ENCODE measurements around the gene GPSM1.

The GPSM1 gene

DNA sequence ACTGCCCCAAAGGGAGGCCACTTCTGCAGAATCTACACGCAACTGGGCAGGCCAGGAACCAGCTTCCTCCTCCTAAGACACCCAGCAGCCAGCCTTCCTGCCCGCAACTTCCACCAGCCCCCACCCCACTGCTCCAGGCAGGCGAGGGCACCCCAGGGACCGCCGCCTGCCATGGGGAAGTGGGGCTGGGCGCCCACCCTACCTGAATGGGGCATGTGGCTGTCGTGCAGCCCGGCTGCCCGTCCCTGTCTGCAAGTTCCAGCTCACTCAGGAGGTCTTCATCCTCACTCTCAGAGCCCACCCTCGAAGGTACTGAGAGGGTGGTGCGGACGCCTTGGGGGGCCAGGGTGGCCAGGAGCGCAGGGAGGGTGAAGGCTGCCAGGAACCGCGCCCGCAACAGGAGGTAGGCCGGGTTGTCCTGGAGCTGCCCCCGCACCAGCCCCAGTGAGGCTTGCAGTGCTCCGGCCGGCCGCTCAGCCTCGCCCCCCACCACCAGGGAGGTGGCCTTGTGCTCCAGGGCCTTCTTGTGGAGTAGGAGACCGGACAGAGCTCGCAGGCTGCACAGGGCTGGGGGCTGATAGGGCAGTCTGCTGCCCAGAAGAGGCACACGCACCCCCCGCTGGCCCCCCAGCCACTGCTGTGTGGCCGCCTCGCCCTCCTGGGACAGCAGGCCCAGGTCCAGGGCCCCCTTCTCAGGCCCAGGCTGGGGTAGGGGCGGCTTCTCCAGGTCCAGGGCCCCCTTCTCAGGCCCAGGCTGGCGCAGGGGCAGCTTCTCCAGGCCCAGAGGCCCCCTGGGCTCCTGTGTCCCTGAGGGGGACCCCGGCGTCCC lies 50.2 kb downstream of the GPSM1 start:
- Histone ChIP-seq H3K9ac (ENCODE audit: low read depth, low read length) (no peak overlapping the region), H3K9me3 (ENCODE audit: insufficient read depth, low read depth, low read length) (no peaks in the 10 kb centered on the region), H3K27ac (ENCODE audit: low read depth, low read length) (no peak overlapping the region), H3K4me3 (ENCODE audit: low read length) (no peak overlapping the region), H3K36me3 (ENCODE audit: insufficient read depth, low read length) (peaks cover 56% of the 10 kb centered on the region), H3K4me1 (ENCODE audit: insufficient read depth, low read length) (no peaks in the 10 kb centered on the region), H3K27me3 (ENCODE audit: insufficient read depth, low read length) (no peaks in the 10 kb centered on the region)
- WGBS: 95% methylated on average over 32 of the region's 32 CpGs

DNA sequence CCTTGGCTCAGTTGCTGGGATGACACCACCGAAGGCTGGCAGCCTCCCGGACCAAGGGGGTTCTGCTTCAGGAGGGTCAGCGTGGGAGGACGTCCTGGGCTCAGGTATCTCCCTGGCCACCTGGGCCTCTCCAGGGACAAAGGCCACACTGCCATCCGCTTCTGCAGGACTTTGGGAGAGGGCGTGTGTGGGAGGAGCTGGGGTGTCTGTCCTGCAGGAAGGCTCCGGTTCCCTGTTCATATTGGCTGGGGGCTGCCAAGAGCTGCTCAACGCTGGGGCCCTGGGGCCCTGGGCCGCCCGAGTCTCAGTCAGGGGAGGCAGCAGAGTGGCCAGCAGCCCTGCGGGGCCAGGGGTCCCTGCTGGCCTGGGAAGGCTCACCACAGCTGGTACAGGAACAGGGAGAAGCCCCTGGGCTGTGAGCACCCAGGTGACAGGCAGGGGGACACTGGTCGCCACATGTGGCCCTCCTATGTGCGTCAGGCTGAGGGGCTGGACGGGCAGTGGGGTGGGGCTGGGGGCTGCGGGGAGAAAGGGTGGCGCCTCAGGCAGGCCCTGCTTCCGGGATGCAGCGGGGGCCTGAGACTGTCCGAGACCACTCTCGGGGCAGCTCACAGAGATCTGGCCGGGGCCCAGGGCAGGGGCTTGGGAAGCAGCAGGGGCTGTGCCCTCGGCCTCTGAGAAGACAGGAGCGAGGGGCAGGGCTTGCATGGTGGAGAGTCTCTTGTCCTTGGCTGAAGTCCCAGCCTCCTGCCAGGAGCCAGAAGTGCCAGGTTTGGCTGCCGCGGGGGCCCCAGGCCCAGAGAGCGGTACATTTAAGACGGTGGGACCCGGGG lies 51.0 kb downstream of the GPSM1 start:
- no peak overlapping the region for H3K4me3 ChIP-seq (ENCODE audit: low read length)
- H3K9ac ChIP-seq (ENCODE audit: low read depth, low read length): no peak overlapping the region
- H3K27me3 ChIP-seq (ENCODE audit: insufficient read depth, low read length): no peaks in the 10 kb centered on the region
- peaks cover 64% of the 10 kb centered on the region for H3K36me3 ChIP-seq (ENCODE audit: insufficient read depth, low read length)
- WGBS: 91% methylated on average over 28 of the region's 28 CpGs
- no peaks in the 10 kb centered on the region for H3K9me3 ChIP-seq (ENCODE audit: insufficient read depth, low read depth, low read length)
- H3K4me1 ChIP-seq (ENCODE audit: insufficient read depth, low read length): no peaks in the 10 kb centered on the region
- no peak overlapping the region for H3K27ac ChIP-seq (ENCODE audit: low read depth, low read length)

DNA sequence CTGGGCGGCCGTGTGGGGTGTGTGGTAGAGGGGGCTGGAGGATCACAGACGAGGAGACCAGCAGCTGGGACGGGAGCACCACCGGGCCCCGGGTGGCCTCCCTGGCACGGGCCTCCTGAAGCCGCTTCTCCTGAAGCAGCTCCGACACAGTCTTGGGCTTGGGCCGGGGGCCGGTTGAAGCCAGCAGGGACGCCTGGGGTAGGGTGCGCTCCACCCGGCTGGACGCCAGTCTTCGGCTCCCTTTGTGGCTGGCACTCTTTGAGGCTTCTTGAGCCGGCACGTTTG lies 51.6 kb downstream of the GPSM1 start:
- Histone ChIP-seq H3K4me1 (ENCODE audit: insufficient read depth, low read length) (no peaks in the 10 kb centered on the region), H3K27me3 (ENCODE audit: insufficient read depth, low read length) (no peaks in the 10 kb centered on the region), H3K4me3 (ENCODE audit: low read length) (no peak overlapping the region), H3K27ac (ENCODE audit: low read depth, low read length) (no peak overlapping the region), H3K9me3 (ENCODE audit: insufficient read depth, low read depth, low read length) (no peaks in the 10 kb centered on the region), H3K9ac (ENCODE audit: low read depth, low read length) (no peak overlapping the region), H3K36me3 (ENCODE audit: insufficient read depth, low read length) (peaks cover 69% of the 10 kb centered on the region)
- 96% methylated on average over 18 of the region's 18 CpGs for WGBS

DNA sequence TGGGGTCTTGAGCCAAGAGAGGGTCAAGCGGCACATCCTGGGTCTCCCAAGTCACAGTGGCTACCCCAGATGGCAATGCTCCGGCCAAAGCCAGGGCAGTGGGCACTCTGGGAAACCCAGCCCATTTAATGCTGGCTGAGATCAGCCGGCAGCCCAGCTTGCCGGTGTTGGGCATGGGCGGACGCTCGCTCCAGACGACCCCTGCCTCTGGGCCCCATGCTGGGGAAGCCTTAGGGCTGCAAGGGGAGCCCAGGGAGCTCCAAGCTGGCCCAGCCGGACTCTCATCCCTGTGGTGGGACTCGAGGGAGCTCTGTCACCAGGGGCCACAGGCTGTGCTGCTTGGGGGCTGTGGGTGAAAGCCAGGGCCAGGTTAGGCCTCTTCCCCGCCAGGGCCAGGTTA lies 52.1 kb downstream of the GPSM1 start:
- Histone ChIP-seq H3K27ac (ENCODE audit: low read depth, low read length) (no peak overlapping the region), H3K4me3 (ENCODE audit: low read length) (no peak overlapping the region), H3K4me1 (ENCODE audit: insufficient read depth, low read length) (no peaks in the 10 kb centered on the region)

DNA sequence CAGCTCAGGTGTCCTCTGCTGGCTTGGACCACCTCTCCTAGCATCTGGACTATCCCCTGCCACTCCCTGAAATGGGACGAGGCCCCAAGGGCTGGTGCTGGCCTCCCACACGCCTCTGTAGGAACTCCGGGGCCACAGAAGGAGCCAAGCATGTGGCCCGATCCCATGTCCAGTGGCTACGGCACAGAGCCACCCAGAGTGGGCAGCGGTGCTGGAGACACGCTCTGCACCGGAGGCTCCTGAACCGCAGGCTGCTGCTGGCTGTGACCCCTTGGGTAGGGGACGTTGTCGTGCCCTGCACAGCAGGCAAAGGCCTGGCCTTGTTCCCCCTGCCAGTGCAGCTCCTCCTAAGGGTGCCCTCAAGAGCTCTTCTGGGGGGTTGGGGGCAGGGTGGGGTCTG lies 52.6 kb downstream of the GPSM1 start:
- H3K4me1 ChIP-seq (ENCODE audit: insufficient read depth, low read length): no peaks in the 10 kb centered on the region
- H3K9me3 ChIP-seq (ENCODE audit: insufficient read depth, low read depth, low read length): no peaks in the 10 kb centered on the region
- peaks cover 74% of the 10 kb centered on the region for H3K36me3 ChIP-seq (ENCODE audit: insufficient read depth, low read length)
- WGBS: 90% methylated on average over 11 of the region's 11 CpGs
- no peak overlapping the region for H3K4me3 ChIP-seq (ENCODE audit: low read length)
- H3K27ac ChIP-seq (ENCODE audit: low read depth, low read length): no peak overlapping the region
- no peaks in the 10 kb centered on the region for H3K27me3 ChIP-seq (ENCODE audit: insufficient read depth, low read length)
- H3K9ac ChIP-seq (ENCODE audit: low read depth, low read length): no peak overlapping the region

More for the DNA sequence above, 52.1 kb downstream of the GPSM1 start:
- Histone ChIP-seq H3K27me3 (ENCODE audit: insufficient read depth, low read length) (no peaks in the 10 kb centered on the region), H3K9me3 (ENCODE audit: insufficient read depth, low read depth, low read length) (no peaks in the 10 kb centered on the region), H3K9ac (ENCODE audit: low read depth, low read length) (no peak overlapping the region), H3K36me3 (ENCODE audit: insufficient read depth, low read length) (peaks cover 73% of the 10 kb centered on the region)
- 96% methylated on average over 11 of the region's 11 CpGs for WGBS

DNA sequence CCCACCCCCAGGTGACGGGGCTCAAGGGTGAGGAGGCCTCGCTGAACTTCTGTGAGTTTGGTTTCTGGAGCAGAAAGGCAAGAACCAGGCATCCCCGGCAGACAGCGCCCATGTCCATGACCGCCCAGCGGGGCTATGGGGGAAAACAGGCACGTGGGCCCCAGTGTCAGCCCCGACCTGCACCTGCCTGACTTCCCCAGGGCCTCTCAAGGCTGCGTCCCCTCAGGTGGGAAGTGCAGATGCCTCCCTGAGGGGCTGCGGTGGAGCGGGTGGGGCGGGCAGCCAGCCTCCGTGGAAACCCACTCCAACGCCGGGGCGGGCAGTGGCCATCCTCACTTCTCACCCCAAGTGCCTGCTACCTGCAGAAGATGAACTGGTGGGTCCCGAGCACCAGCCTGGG lies 53.0 kb downstream of the GPSM1 start:
- Histone ChIP-seq H3K4me1 (ENCODE audit: insufficient read depth, low read length) (no peaks in the 10 kb centered on the region), H3K27ac (ENCODE audit: low read depth, low read length) (no peak overlapping the region), H3K36me3 (ENCODE audit: insufficient read depth, low read length) (peaks cover 74% of the 10 kb centered on the region), H3K9ac (ENCODE audit: low read depth, low read length) (no peak overlapping the region), H3K4me3 (ENCODE audit: low read length) (no peak overlapping the region), H3K9me3 (ENCODE audit: insufficient read depth, low read depth, low read length) (no peaks in the 10 kb centered on the region), H3K27me3 (ENCODE audit: insufficient read depth, low read length) (no peaks in the 10 kb centered on the region)
- 95% methylated on average over 17 of the region's 17 CpGs for WGBS

DNA sequence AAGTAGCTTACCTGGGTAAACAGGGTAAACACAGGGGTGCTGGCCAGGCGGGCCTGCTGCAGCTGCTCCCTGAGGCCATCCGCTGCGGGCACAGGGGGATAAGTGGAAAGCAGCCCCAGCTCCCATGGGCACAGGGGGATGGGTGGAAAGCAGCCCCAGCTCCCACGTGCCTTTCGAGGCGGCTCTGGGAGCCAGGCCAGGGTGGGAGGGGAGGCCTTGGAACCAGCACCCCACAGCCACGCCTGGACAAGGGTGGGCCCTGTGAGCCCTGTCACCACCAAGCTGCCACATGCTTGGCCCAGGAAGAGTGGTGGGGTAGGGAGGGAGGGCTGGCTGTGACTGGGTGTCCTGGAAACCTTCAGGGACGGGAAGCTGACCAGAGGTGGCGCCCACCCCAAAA lies 54.0 kb downstream of the GPSM1 start:
- Histone ChIP-seq H3K36me3 (ENCODE audit: insufficient read depth, low read length) (peaks cover 72% of the 10 kb centered on the region), H3K4me1 (ENCODE audit: insufficient read depth, low read length) (no peaks in the 10 kb centered on the region), H3K9ac (ENCODE audit: low read depth, low read length) (no peak overlapping the region), H3K27me3 (ENCODE audit: insufficient read depth, low read length) (no peaks in the 10 kb centered on the region), H3K27ac (ENCODE audit: low read depth, low read length) (no peak overlapping the region), H3K4me3 (ENCODE audit: low read length) (no peak overlapping the region), H3K9me3 (ENCODE audit: insufficient read depth, low read depth, low read length) (no peaks in the 10 kb centered on the region)
- WGBS: 95% methylated on average over 9 of the region's 9 CpGs

DNA sequence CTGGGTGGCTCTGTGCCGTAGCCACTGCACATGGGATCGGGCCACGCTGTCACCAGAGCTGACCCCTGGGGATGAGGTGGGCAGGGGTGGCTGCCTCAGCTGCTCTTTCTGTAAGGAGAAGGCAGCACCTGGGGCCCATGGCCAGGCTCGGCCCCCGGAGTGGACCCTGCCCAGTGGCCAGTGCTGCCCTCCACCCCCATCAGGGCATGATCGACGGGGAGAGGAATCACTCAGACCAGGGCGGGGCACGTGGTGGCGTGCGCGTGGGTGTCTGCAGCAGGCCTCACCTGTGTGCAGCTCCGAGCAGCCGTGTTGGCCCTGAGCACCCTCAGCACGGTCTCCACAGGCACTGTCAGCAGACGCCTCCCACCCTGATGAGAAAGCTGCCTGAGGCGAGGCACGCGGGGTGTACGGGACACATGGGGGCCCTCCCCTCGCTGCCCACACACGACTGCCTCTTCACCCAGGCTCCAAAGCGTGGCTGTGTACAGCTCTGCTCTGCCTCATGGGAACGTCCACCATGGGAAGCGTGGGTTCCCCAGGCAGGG lies 54.7 kb downstream of the GPSM1 start:
- Histone ChIP-seq H3K9me3 (ENCODE audit: insufficient read depth, low read depth, low read length) (no peaks in the 10 kb centered on the region), H3K9ac (ENCODE audit: low read depth, low read length) (no peak overlapping the region), H3K27ac (ENCODE audit: low read depth, low read length) (no peak overlapping the region), H3K4me1 (ENCODE audit: insufficient read depth, low read length) (no peaks in the 10 kb centered on the region), H3K4me3 (ENCODE audit: low read length) (no peak overlapping the region), H3K36me3 (ENCODE audit: insufficient read depth, low read length) (peaks cover 69% of the 10 kb centered on the region), H3K27me3 (ENCODE audit: insufficient read depth, low read length) (no peaks in the 10 kb centered on the region)
- WGBS: 91% methylated on average over 25 of the region's 25 CpGs

DNA sequence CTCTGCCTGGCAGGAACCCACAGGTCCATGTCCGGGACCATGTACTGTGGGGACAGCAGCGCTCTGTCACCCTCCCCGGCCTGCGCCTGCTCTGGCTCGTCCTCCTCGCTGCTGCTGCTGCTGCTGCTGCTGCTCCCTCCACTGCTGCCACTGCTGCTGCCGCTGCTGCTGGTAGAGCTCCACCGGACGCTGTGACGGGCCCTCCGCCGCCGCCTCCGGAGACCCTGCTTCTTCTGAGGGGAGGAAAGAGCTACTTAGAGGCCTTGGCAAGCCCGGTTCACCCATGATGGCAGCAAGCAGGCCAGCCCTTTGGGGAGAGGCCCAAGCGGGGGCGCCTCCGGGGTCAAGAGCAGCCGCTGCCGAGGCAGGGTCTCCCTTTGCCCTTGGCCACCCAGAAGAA lies 56.1 kb downstream of the GPSM1 start:
- H3K4me3 ChIP-seq (ENCODE audit: low read length): no peak overlapping the region
- 97% methylated on average over 20 of the region's 20 CpGs for WGBS
- peaks cover 83% of the 10 kb centered on the region for H3K36me3 ChIP-seq (ENCODE audit: insufficient read depth, low read length)
- no peak overlapping the region for H3K27ac ChIP-seq (ENCODE audit: low read depth, low read length)
- H3K4me1 ChIP-seq (ENCODE audit: insufficient read depth, low read length): no peaks in the 10 kb centered on the region
- H3K9me3 ChIP-seq (ENCODE audit: insufficient read depth, low read depth, low read length): no peaks in the 10 kb centered on the region
- no peak overlapping the region; the same call in 1 of the 2 replicates for H3K9ac ChIP-seq (ENCODE audit: low read depth, low read length)
- no peaks in the 10 kb centered on the region for H3K27me3 ChIP-seq (ENCODE audit: insufficient read depth, low read length)

DNA sequence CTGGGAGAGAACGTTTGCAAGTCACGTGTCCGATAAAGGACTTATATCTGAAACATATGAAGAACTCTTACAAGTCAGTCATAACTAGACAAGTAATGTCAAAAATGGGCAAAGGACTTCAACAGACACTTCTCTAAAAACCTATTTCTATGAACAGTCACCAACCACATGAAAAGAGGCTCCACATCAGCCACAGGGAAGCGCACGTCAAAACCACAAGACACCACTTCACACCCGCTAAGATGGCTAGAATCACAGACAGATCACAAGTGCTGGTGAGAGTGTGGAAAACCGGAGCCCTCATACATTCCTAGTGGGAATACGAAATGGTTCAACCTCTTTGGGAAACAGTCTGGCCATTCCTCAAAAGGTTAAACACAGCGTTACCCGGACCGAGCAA lies 57.7 kb downstream of the GPSM1 start:
- H3K36me3 ChIP-seq (ENCODE audit: insufficient read depth, low read length): peaks cover 89% of the 10 kb centered on the region
- H3K27me3 ChIP-seq (ENCODE audit: insufficient read depth, low read length): no peaks in the 10 kb centered on the region
- no peaks in the 10 kb centered on the region for H3K4me1 ChIP-seq (ENCODE audit: insufficient read depth, low read length)
- H3K9me3 ChIP-seq (ENCODE audit: insufficient read depth, low read depth, low read length): no peaks in the 10 kb centered on the region
- no peak overlapping the region for H3K4me3 ChIP-seq (ENCODE audit: low read length)
- no peak overlapping the region for H3K9ac ChIP-seq (ENCODE audit: low read depth, low read length)
- 96% methylated on average over 11 of the region's 11 CpGs for WGBS
- H3K27ac ChIP-seq (ENCODE audit: low read depth, low read length): no peak overlapping the region

DNA sequence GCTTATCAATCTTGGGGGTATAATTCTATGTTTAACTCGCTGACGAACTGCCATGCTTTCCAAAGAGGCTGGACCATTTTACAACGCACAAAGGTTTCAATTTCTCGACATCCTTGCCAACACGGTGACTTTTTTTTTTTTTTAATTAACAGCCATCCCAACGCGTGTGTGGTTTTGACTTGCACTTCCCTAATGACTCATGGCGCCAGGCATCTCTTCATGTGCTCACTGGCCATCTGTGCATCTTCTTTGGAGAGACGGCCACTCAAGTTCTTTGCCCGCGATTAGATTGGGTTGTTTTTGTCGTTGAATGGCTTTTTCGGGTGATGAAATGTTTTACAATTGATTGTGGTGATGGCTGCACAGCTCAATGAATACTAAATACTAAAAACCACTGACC lies 58.7 kb downstream of the GPSM1 start:
- Histone ChIP-seq H3K27ac (ENCODE audit: low read depth, low read length) (no peak overlapping the region), H3K9ac (ENCODE audit: low read depth, low read length) (no peak overlapping the region), H3K27me3 (ENCODE audit: insufficient read depth, low read length) (no peaks in the 10 kb centered on the region), H3K4me3 (ENCODE audit: low read length) (no peak overlapping the region), H3K4me1 (ENCODE audit: insufficient read depth, low read length) (no peaks in the 10 kb centered on the region), H3K36me3 (ENCODE audit: insufficient read depth, low read length) (peaks cover 88% of the 10 kb centered on the region), H3K9me3 (ENCODE audit: insufficient read depth, low read depth, low read length) (no peaks in the 10 kb centered on the region)
- 96% methylated on average over 13 of the region's 13 CpGs for WGBS

Data from HUES64 (cell line).